T-cell (primary cell): Measurements from ENCODE around the gene P2RX4. TPM values are rescaled to one million over a fixed set of nuclear protein-coding genes. Genes with fewer than 3 reads are reported as not detected.

Experiments
- ATAC-seq, 4 experiments: fragments of 200-7000 bp in 3 of 4; fragments of 150-1000 bp in 1 of 4; cut with Tn5 transposase; replicated peaks in 1 of 4; 1 replicate in 3 of 4; 2 replicates in 1 of 4; pipeline ENCODE4 v1.10.0; 2021; ENCODE audit warnings: moderate library complexity in 3 of 4, mild to moderate bottlenecking in 2 of 4, moderate number of reproducible peaks in 1 of 4
- CTCF ChIA-PET, 2 donors: fragments of 300-600 bp; sonication (Branson Sonifier 250); formaldehyde crosslinking; loops; one replicate each; lab custom pipeline; 2022; ENCODE audit warnings: antibody characterized with exemption in 2 of 2; lab: Charles Lee
- POLR2A ChIA-PET, 2 donors: fragments of 300-600 bp; sonication (Branson Sonifier 250); formaldehyde crosslinking; loops; one replicate each; lab custom pipeline; 2022; ENCODE audit warnings: antibody characterized with exemption in 2 of 2; lab: Charles Lee
- DNase-seq, 35 experiments: peaks; one replicate each; pipeline versions ENCODE4 v3.0.0 to v3.0.0-alpha.2; 2013 to 2023
- H3K27ac ChIP-seq: one replicate; pipeline ENCODE4 v1.5.1; 2013; ENCODE audit warnings: low read length
- H3K27me3 ChIP-seq, 2 experiments: replicated peaks in 1 of 2; 1 replicate in 1 of 2; 2 replicates in 1 of 2; pipeline versions ENCODE4 v1.6.1 to v1.7.0; 2013; ENCODE audit warnings: low read length in 1 of 2, mixed read lengths in 1 of 2; ENCODE audit not compliant: control insufficient read depth in 2 of 2, insufficient read depth in 2 of 2; ENCODE audit errors: extremely low read depth in 1 of 2
- H3K36me3 ChIP-seq, 2 donors: 1 replicate in 1 of 2; 2 replicates in 1 of 2; pipeline versions ENCODE4 v1.6.1 to v1.7.0; 2013; ENCODE audit warnings: low read length in 1 of 2; ENCODE audit not compliant: control insufficient read depth in 2 of 2, insufficient read depth in 1 of 2; ENCODE audit errors: extremely low read depth in 1 of 2
- H3K4me1 ChIP-seq, 2 experiments: 1 replicate in 1 of 2; 2 replicates in 1 of 2; pipeline versions ENCODE4 v1.6.1 to v1.7.0; 2013; ENCODE audit warnings: low read length in 2 of 2, mixed read lengths in 1 of 2; ENCODE audit not compliant: insufficient read depth in 2 of 2, control insufficient read depth in 1 of 2; ENCODE audit errors: extremely low read depth in 1 of 2
- H3K4me3 ChIP-seq, 2 donors: 1 replicate in 1 of 2; 2 replicates in 1 of 2; pipeline versions ENCODE4 v1.5.1 to v1.7.0; 2013; ENCODE audit warnings: mild to moderate bottlenecking in 2 of 2, low read length in 1 of 2, moderate library complexity in 1 of 2; ENCODE audit not compliant: control insufficient read depth in 1 of 2; ENCODE audit errors: extremely low read depth in 1 of 2
- H3K9me3 ChIP-seq: 2 replicates; pipeline ENCODE4 v1.7.0; 2013
- H3K27ac Mint-ChIP-seq, 2 donors: one replicate each; pipeline ENCODE4 v1.8.0; 2020 to 2021; ENCODE audit warnings: mild to moderate bottlenecking in 2 of 2, mixed read lengths in 2 of 2
- H3K27me3 Mint-ChIP-seq, 2 donors: one replicate each; pipeline ENCODE4 v1.8.0; 2021 to 2022; ENCODE audit warnings: mixed read lengths in 2 of 2
- H3K36me3 Mint-ChIP-seq: one replicate; pipeline ENCODE4 v1.8.0; 2021; ENCODE audit warnings: mixed read lengths
- H3K4me1 Mint-ChIP-seq, 3 donors: one replicate each; pipeline ENCODE4 v1.8.0; 2020 to 2022; ENCODE audit warnings: mixed read lengths in 3 of 3, mild to moderate bottlenecking in 1 of 3
- H3K4me3 Mint-ChIP-seq, 3 donors: one replicate each; pipeline ENCODE4 v1.8.0; 2020 to 2022; ENCODE audit warnings: mild to moderate bottlenecking in 3 of 3, mixed read lengths in 3 of 3, moderate library complexity in 3 of 3
- H3K9me3 Mint-ChIP-seq, 3 donors: one replicate each; pipeline ENCODE4 v1.8.0; 2020 to 2022; ENCODE audit warnings: mixed read lengths in 3 of 3
- WGBS: methylation state at CpG from one replicate; pipeline ENCODE4 v1.1.5; 2013; ENCODE audit warnings: missing lambda C conversion rate; ENCODE audit not compliant: insufficient coverage; 5-methylcytosine and 5-hydroxymethylcytosine counted together
- total RNA-seq, 35 experiments: library from RNA in 6 of 35; stranded (reverse) in 6 of 35; fragments of 120-200 nt in 1 of 35; gene quantifications; one replicate each; pipeline versions ENCODE4 v1.2.1 to v1.2.4 and lab custom pipeline; 2013 to 2026

Gene P2RX4
- total RNA-seq, 5 donors from 2014 or later (not counting 1 experiment from before 2014, with no cell fraction given): 36.2 to 62.3 (median 36.9) TPM

- ChIA-PET POLR2A (no interaction called here), CTCF (no interaction called here)
- Histone ChIP-seq H3K36me3 (peaks cover 5 to 22% of the 10 kb centered on the region in 2 donors), H3K9me3 (no peaks in the 10 kb centered on the region), H3K27ac (no peak overlapping the region), H3K4me3 (no peak overlapping the region), H3K27me3 (no peaks in the 10 kb centered on the region), H3K4me1 (no peaks in the 10 kb centered on the region)
- no peaks in the 10 kb centered on the region for H3K27me3 Mint-ChIP-seq
- H3K4me1 Mint-ChIP-seq: no peaks in the 10 kb centered on the region
- no peaks in the 10 kb centered on the region for H3K9me3 Mint-ChIP-seq
- H3K4me3 Mint-ChIP-seq: no peak overlapping the region
- WGBS: 100% methylated on average over 12 of the region's 19 CpGs
- DNase-seq (no peak), ATAC-seq (no peak)
- H3K36me3 Mint-ChIP-seq: peaks cover 11% of the 10 kb centered on the region
- no peak overlapping the region for H3K27ac Mint-ChIP-seq
Observed at GRCh38 chr12:121176826-121177529, 33.0 kb upstream of the P2RX4 start.

- no peak for ATAC-seq
- Histone ChIP-seq H3K9me3 (no peaks in the 10 kb centered on the region), H3K27ac (no peak overlapping the region), H3K27me3 (no peaks in the 10 kb centered on the region), H3K4me1 (no peaks in the 10 kb centered on the region), H3K4me3 (no peak overlapping the region), H3K36me3 (peaks cover 0 to 26% of the 10 kb centered on the region in 2 donors)
- H3K4me1 Mint-ChIP-seq: no peaks in the 10 kb centered on the region
- no peak overlapping the region for H3K4me3 Mint-ChIP-seq
- H3K9me3 Mint-ChIP-seq: no peaks in the 10 kb centered on the region
- H3K27ac Mint-ChIP-seq: no peak overlapping the region
- ChIA-PET POLR2A (interaction anchor here in 1 of 2 donors (0.7 kb wide), 1 partner anchor 235 kb away, joined by 13 read pairs; no protein-coding TSS in a partner anchor), CTCF (interaction anchor here in 1 of 2 donors (0.6 to 0.7 kb wide), 2 partner anchors 121 to 555 kb away, joined by 3 to 6 read pairs; no protein-coding TSS in a partner anchor)
- WGBS: 70% methylated on average over 2 of the region's 3 CpGs
- DNase-seq: no peak
- H3K27me3 Mint-ChIP-seq: no peaks in the 10 kb centered on the region
- peaks cover 11% of the 10 kb centered on the region for H3K36me3 Mint-ChIP-seq
Observed at GRCh38 chr12:121181181-121181580, 28.7 kb upstream of the P2RX4 start.

- Histone ChIP-seq H3K4me3 (no peak overlapping the region), H3K27ac (no peak overlapping the region), H3K27me3 (no peaks in the 10 kb centered on the region), H3K36me3 (peaks cover 0 to 21% of the 10 kb centered on the region in 2 donors), H3K9me3 (no peaks in the 10 kb centered on the region), H3K4me1 (no peaks in the 10 kb centered on the region)
- no peak for ATAC-seq
- Mint-ChIP-seq H3K4me3 (no peak overlapping the region), H3K9me3 (no peaks in the 10 kb centered on the region), H3K27ac (no peak overlapping the region), H3K4me1 (no peaks in the 10 kb centered on the region), H3K36me3 (peaks cover 7% of the 10 kb centered on the region), H3K27me3 (no peaks in the 10 kb centered on the region)
- no peak for DNase-seq
- 80% methylated on average over 1 of the region's 3 CpGs for WGBS
- ChIA-PET CTCF (no interaction called here), POLR2A (interaction anchor here in 1 of 2 donors (0.7 kb wide), 1 partner anchor 383 kb away, joined by 3 read pairs; no protein-coding TSS in a partner anchor)
Observed at GRCh38 chr12:121182222-121182893, 27.6 kb upstream of the P2RX4 start.

- Mint-ChIP-seq H3K27ac (no peak overlapping the region), H3K9me3 (no peaks in the 10 kb centered on the region), H3K27me3 (no peaks in the 10 kb centered on the region), H3K4me3 (no peak overlapping the region), H3K4me1 (no peaks in the 10 kb centered on the region), H3K36me3 (peaks cover 6% of the 10 kb centered on the region)
- no peaks in the 10 kb centered on the region for H3K27me3 ChIP-seq
- CTCF ChIA-PET: no interaction called here
- no peak for ATAC-seq
- H3K9me3 ChIP-seq: no peaks in the 10 kb centered on the region
- no peak for DNase-seq
- H3K27ac ChIP-seq: no peak overlapping the region
- POLR2A ChIA-PET: no interaction called here
- 95% methylated on average over 15 of the region's 15 CpGs for WGBS
- H3K4me3 ChIP-seq: no peak overlapping the region
- peaks cover 0 to 14% of the 10 kb centered on the region in 2 donors for H3K36me3 ChIP-seq
- H3K4me1 ChIP-seq: no peaks in the 10 kb centered on the region
Observed at GRCh38 chr12:121184425-121184824, 25.5 kb upstream of the P2RX4 start.

GRCh38 chr12:121184984-121185889 is 24.7 kb upstream of the P2RX4 start:
- ChIA-PET POLR2A (no interaction called here), CTCF (no interaction called here)
- H3K36me3 ChIP-seq: peaks cover 0 to 14% of the 10 kb centered on the region in 2 donors
- DNase-seq (no peak), ATAC-seq (no peak)
- H3K27ac ChIP-seq: no peak overlapping the region
- no peaks in the 10 kb centered on the region for H3K27me3 ChIP-seq
- Mint-ChIP-seq H3K4me3 (no peak overlapping the region), H3K9me3 (no peaks in the 10 kb centered on the region), H3K27me3 (no peaks in the 10 kb centered on the region), H3K36me3 (peaks cover 6% of the 10 kb centered on the region), H3K4me1 (no peaks in the 10 kb centered on the region), H3K27ac (no peak overlapping the region)
- no peaks in the 10 kb centered on the region for H3K9me3 ChIP-seq
- H3K4me1 ChIP-seq: no peaks in the 10 kb centered on the region
- no peak overlapping the region for H3K4me3 ChIP-seq
- 96% methylated on average over 3 of the region's 7 CpGs for WGBS

GRCh38 chr12:121186826-121187225 is 23.1 kb upstream of the P2RX4 start:
- Mint-ChIP-seq H3K27me3 (no peaks in the 10 kb centered on the region), H3K4me3 (no peak overlapping the region), H3K36me3 (peaks cover 6% of the 10 kb centered on the region), H3K4me1 (no peaks in the 10 kb centered on the region), H3K27ac (no peak overlapping the region), H3K9me3 (no peaks in the 10 kb centered on the region)
- Histone ChIP-seq H3K27ac (no peak overlapping the region), H3K9me3 (no peaks in the 10 kb centered on the region), H3K27me3 (no peaks in the 10 kb centered on the region), H3K4me3 (no peak overlapping the region), H3K4me1 (no peaks in the 10 kb centered on the region), H3K36me3 (peaks cover 0 to 9% of the 10 kb centered on the region in 2 donors)
- ATAC-seq (no peak), DNase-seq (no peak)
- CTCF ChIA-PET: interaction anchor here in 1 of 2 donors (0.6 kb wide), 1 partner anchor 173 kb away, joined by 3 read pairs; no protein-coding TSS in a partner anchor
- WGBS: no CpG with 5 or more reads among the region's 2 CpGs
- POLR2A ChIA-PET: no interaction called here
